OCI-LY3 (cell line): ENCODE results near the gene MACROD2.

Experiments used
- CTCF ChIP-seq: fragments of 200-600, 300-600 bp; sonication (generic); IDR thresholded peaks from 2 replicates; pipeline ENCODE4 v1.5.1; 2014; ENCODE audit warnings: antibody characterized with exemption, low read length, low read depth
- EZH2phosphoT487 ChIP-seq: fragments of 200-600 bp; shearing (Covaris generic); IDR thresholded peaks from 2 replicates; pipeline ENCODE4 v1.6.1; 2018; ENCODE audit warnings: antibody characterized with exemption, mixed run types, low read depth

- no peak for TF ChIP-seq CTCF
- TF ChIP-seq EZH2phosphoT487 = no peak
Observed at GRCh38 chr20:16003310-16003709, 2008.0 kb downstream of the MACROD2 start.
